IMR-90 (cell line): ENCODE data around the gene HMGCL. TPM values are rescaled to one million over a fixed set of nuclear protein-coding genes. Genes with fewer than 3 reads are reported as not detected.

Source experiments
- ATAC-seq: fragments of 200-7000 bp; cut with Tn5 transposase; 2 replicates; pipeline ENCODE4 v1.9.1; 2020; ENCODE audit warnings: low read depth, mild to moderate bottlenecking, moderate library complexity
- BruUV-seq: library from RNA; stranded (reverse); fragments of 400-500 nt; replicated peaks from 2 replicates; lab custom pipeline; 2021; lab: Mats Ljungman, UMichigan
- CTCF ChIA-PET: fragments of 300-600 bp; formaldehyde crosslinking; extraction: SDS; loops from one replicate; lab custom pipeline; 2021; ENCODE audit warnings: antibody characterized with exemption; lab: Yijun Ruan, JAX
- POLR2A ChIA-PET: fragments of 300-600 bp; sonication (Branson Sonifier 250); formaldehyde crosslinking; loops from one replicate; lab custom pipeline; 2022; ENCODE audit warnings: antibody characterized with exemption; ENCODE audit not compliant: unreplicated experiment; lab: Charles Lee
- DNase-seq: peaks from one replicate; pipeline ENCODE4 v3.0.0; 2013
- H2AFZ ChIP-seq: replicated peaks from 2 replicates; pipeline ENCODE3; 2013; ENCODE audit warnings: low read length, mild to moderate bottlenecking; ENCODE audit not compliant: poor library complexity
- H2AK5ac ChIP-seq: 2 replicates; pipeline ENCODE4 v1.6.1; 2013; ENCODE audit warnings: low read depth, low read length, inconsistent platforms
- H2AK9ac ChIP-seq: replicated peaks from 2 replicates; pipeline ENCODE3; 2013; ENCODE audit warnings: mild to moderate bottlenecking, low read depth, low read length, moderate library complexity; ENCODE audit not compliant: poor library complexity
- H2BK120ac ChIP-seq: 2 replicates; pipeline ENCODE4 v1.6.1; 2013; ENCODE audit warnings: low read depth, low read length, inconsistent platforms
- H2BK15ac ChIP-seq: 3 replicates; pipeline ENCODE4 v1.6.1; 2013; ENCODE audit warnings: low read depth, low read length, inconsistent platforms
- H2BK20ac ChIP-seq: 2 replicates; pipeline ENCODE4 v1.6.1; 2013; ENCODE audit warnings: low read depth, mild to moderate bottlenecking, inconsistent platforms, low read length, moderate library complexity
- H2BK5ac ChIP-seq: 2 replicates; pipeline ENCODE4 v1.6.1; 2013; ENCODE audit warnings: mild to moderate bottlenecking, low read depth, low read length, inconsistent platforms; ENCODE audit not compliant: poor library complexity, severe bottlenecking
- H3K14ac ChIP-seq: replicated peaks from 2 replicates; pipeline ENCODE4 v1.6.1; 2013; ENCODE audit warnings: low read depth, low read length, inconsistent platforms
- H3K18ac ChIP-seq: 2 replicates; pipeline ENCODE4 v1.6.1; 2013; ENCODE audit warnings: low read depth, low read length, control low read depth
- H3K23ac ChIP-seq: 2 replicates; pipeline ENCODE4 v1.6.1; 2013; ENCODE audit warnings: low read depth, low read length, inconsistent platforms
- H3K27ac ChIP-seq: 2 replicates; pipeline ENCODE4 v1.5.1; 2013; ENCODE audit warnings: mild to moderate bottlenecking, control low read depth, low read length; ENCODE audit not compliant: insufficient read depth
- H3K27me3 ChIP-seq: 2 replicates; pipeline ENCODE4 v1.6.1; 2013; ENCODE audit warnings: low read length; ENCODE audit not compliant: control insufficient read depth, insufficient read depth
- H3K36me3 ChIP-seq: 2 replicates; pipeline ENCODE4 v1.6.1; 2013; ENCODE audit warnings: low read length, mixed read lengths; ENCODE audit not compliant: control insufficient read depth, insufficient read depth
- H3K4ac ChIP-seq: 2 replicates; pipeline ENCODE4 v1.6.1; 2013; ENCODE audit warnings: low read depth, low read length, inconsistent platforms
- H3K4me1 ChIP-seq: 2 replicates; pipeline ENCODE4 v1.6.1; 2013; ENCODE audit warnings: low read length, mixed read lengths; ENCODE audit not compliant: control insufficient read depth, insufficient read depth
- H3K4me2 ChIP-seq: 2 replicates; pipeline ENCODE4 v1.6.1; 2013; ENCODE audit warnings: low read depth, mild to moderate bottlenecking, control low read depth, low read length, moderate library complexity
- H3K4me3 ChIP-seq: 2 replicates; pipeline ENCODE4 v1.5.1; 2013; ENCODE audit warnings: low read depth, mild to moderate bottlenecking, control low read depth, low read length, moderate library complexity; ENCODE audit not compliant: insufficient read depth
- H3K56ac ChIP-seq: 2 replicates; pipeline ENCODE4 v1.6.1; 2013; ENCODE audit warnings: low read length, inconsistent platforms; ENCODE audit not compliant: insufficient read depth; ENCODE audit errors: extremely low read depth
- H3K79me1 ChIP-seq, 2 experiments: 2 replicates each; pipeline ENCODE4 v1.6.1; 2013; ENCODE audit warnings: low read length in 2 of 2, inconsistent platforms in 1 of 2, low read depth in 1 of 2
- H3K9ac ChIP-seq: 2 replicates; pipeline ENCODE4 v1.6.1; 2013; ENCODE audit warnings: low read depth, low read length, control low read depth
- H3K9me1 ChIP-seq: 2 replicates; pipeline ENCODE4 v1.6.1; 2013; ENCODE audit warnings: low read length, inconsistent platforms; ENCODE audit not compliant: insufficient read depth
- H3K9me3 ChIP-seq: 2 replicates; pipeline ENCODE4 v1.6.1; 2013; ENCODE audit warnings: low read length; ENCODE audit not compliant: control insufficient read depth, insufficient read depth
- H4K20me1 ChIP-seq: 2 replicates; pipeline ENCODE4 v1.6.1; 2013; ENCODE audit warnings: low read length, inconsistent platforms; ENCODE audit not compliant: insufficient read depth
- H4K5ac ChIP-seq: 2 replicates; pipeline ENCODE4 v1.6.1; 2013; ENCODE audit warnings: mild to moderate bottlenecking, low read depth, low read length, control low read depth
- H4K8ac ChIP-seq, 2 experiments: 2 replicates each; pipeline ENCODE4 v1.6.1; 2013; ENCODE audit warnings: low read depth in 2 of 2, low read length in 2 of 2, control low read depth in 1 of 2, inconsistent platforms in 1 of 2
- H4K91ac ChIP-seq: 2 replicates; pipeline ENCODE4 v1.6.1; 2013; ENCODE audit warnings: low read depth, low read length, inconsistent platforms; ENCODE audit not compliant: insufficient read depth
- BHLHE40 ChIP-seq: fragments of 150-350 bp; IDR thresholded peaks from 2 replicates; pipeline ENCODE4 v1.6.1; 2016; ENCODE audit warnings: mild to moderate bottlenecking, low read depth, low read length
- CEBPB ChIP-seq: IDR thresholded peaks from 2 replicates; pipeline ENCODE4 v1.6.1; 2012; ENCODE audit warnings: low read depth, low read length, improper control_type of control experiment
- CTCF ChIP-seq: conservative IDR thresholded peaks from 2 replicates; pipeline ENCODE4 v1.5.1; 2012; ENCODE audit warnings: mild to moderate bottlenecking, low read depth, low read length, improper control_type of control experiment
- FOS ChIP-seq: fragments of 150-350 bp; IDR thresholded peaks from 2 replicates; pipeline ENCODE4 v1.6.1; 2016; ENCODE audit warnings: low read depth, low read length
- MXI1 ChIP-seq: IDR thresholded peaks from 2 replicates; pipeline ENCODE4 v1.6.1; 2012; ENCODE audit warnings: low read depth, mild to moderate bottlenecking, low read length, moderate library complexity, borderline replicate concordance
- POLR2A ChIP-seq: IDR thresholded peaks from 2 replicates; pipeline ENCODE4 v1.6.1; 2012; ENCODE audit warnings: mild to moderate bottlenecking, low read depth, low read length
- RAD21 ChIP-seq: IDR thresholded peaks from 2 replicates; pipeline ENCODE4 v1.6.1; 2012; ENCODE audit warnings: low read length, improper control_type of control experiment
- RCOR1 ChIP-seq: IDR thresholded peaks from 2 replicates; pipeline ENCODE4 v1.6.1; 2012; ENCODE audit warnings: mild to moderate bottlenecking, low read length, improper control_type of control experiment; ENCODE audit not compliant: insufficient replicate concordance
- RFX5 ChIP-seq: IDR thresholded peaks from 2 replicates; pipeline ENCODE4 v1.8.0; 2012; ENCODE audit warnings: low read depth, mild to moderate bottlenecking, low read length, moderate library complexity
- SMC3 ChIP-seq: fragments of 150-350 bp; IDR thresholded peaks from 2 replicates; pipeline ENCODE4 v1.6.1; 2016; ENCODE audit warnings: low read depth, mild to moderate bottlenecking, antibody characterized with exemption, low read length, moderate library complexity
- USF2 ChIP-seq: fragments of 150-350 bp; IDR thresholded peaks from 2 replicates; pipeline ENCODE4 v1.6.1; 2017; ENCODE audit warnings: mild to moderate bottlenecking, antibody characterized with exemption, low read length, low read depth
- WGBS, 2 experiments: methylation state at CpG; one replicate each; pipeline versions ENCODE4 v1.1.5 to v1.1.7; 2013; ENCODE audit warnings: missing lambda C conversion rate in 2 of 2; ENCODE audit not compliant: insufficient read length in 1 of 2; ENCODE audit errors: extremely low coverage in 2 of 2; 5-methylcytosine and 5-hydroxymethylcytosine counted together
- dilution Hi-C: fragments of 300-500 bp; cut with HindIII; formaldehyde crosslinking; loops from one replicate; pipeline ENCODE4 v1.14.3; 2018; ENCODE audit warnings: low sequenced_read_pairs; ENCODE audit not compliant: unreplicated experiment
- in situ Hi-C: fragments of 300-500 bp; cut with MboI; formaldehyde crosslinking; loops from 3 replicates; pipeline ENCODE4 v1.14.3; 2019; ENCODE audit warnings: low sequenced_read_pairs, inconsistent platforms, mixed read lengths
- intact Hi-C: fragments of 100-400 bp; cut with micrococcal nuclease; formaldehyde crosslinking; loops from 2 replicates; pipeline ENCODE4 v1.10.0; 2022
- polyA plus RNA-seq, 3 experiments: library from polyadenylated mRNA; depleted of rRNA; stranded (reverse); fragments of >200 nt; gene quantifications; 2 replicates each; pipeline ENCODE4 v1.2.3, GENCODE V29; 2012; ENCODE audit warnings: low replicate concordance in 1 of 3
- total RNA-seq: library from RNA; depleted of rRNA; stranded (reverse); fragments of >200 nt; gene quantifications from 2 replicates; pipeline ENCODE4 v1.2.3, GENCODE V29; 2012
- TF ChIP-seq, protein P1 (sequence below): fragments of 150-350 bp; IDR thresholded peaks from 2 replicates; pipeline ENCODE4 v1.6.1; 2016; ENCODE audit warnings: low read depth, mild to moderate bottlenecking, low read length, moderate library complexity, borderline replicate concordance

HMGCL gene
- total and polyA plus RNA-seq, 2 of the 4 experiments (the other 2 are of a cell fraction), result 30.6 to 33.5 TPM

DNA sequence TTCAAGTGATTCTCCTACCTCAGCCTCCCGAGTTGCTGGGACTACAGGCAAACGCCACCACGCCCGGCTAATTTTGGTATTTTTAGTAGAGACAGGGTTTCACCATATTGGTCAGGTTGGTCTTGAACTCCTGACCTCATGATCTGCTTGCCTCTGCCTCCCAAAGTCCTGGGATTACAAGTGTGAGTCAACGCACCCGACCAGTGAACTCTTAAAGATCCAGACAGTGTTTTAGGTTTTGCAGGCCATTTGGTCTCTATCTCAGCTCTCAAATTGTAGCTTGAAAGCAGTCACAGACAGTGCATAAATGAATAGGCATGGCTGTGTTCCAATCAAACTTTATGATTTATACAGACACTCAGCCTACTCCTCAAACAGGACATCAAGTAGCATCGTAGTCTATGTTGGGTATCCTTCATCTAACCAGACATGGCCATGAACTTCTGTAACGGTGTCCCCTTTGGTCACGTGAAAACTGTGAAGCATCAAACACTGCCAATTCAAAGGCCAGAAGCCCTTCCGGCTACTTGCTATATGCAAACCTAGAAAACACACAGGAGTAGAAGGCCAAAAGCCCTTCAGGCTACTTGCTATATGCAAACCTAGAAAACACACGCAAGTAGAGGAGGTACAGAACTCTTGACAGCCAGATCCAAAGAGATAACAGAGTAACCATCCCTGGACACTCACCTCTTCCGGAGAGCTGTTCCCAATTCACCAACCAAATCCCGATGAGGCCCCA lies 39.7 kb upstream of the HMGCL start:
- no peak overlapping the region for H3K4ac ChIP-seq
- no peak overlapping the region for H2AFZ ChIP-seq
- no peak overlapping the region for H4K5ac ChIP-seq
- H2BK5ac ChIP-seq, result no peak overlapping the region
- H2AK5ac ChIP-seq, result no peak overlapping the region
- POLR2A ChIA-PET, result interaction anchor here (0.6 kb wide), 1 partner anchor 174 kb away, joined by 3 read pairs; no protein-coding TSS in a partner anchor
- no TSS peak for BruUV-seq
- CTCF ChIA-PET, result no interaction called here
- in situ Hi-C loops, result no loop called here
- H2BK15ac ChIP-seq, result no peak overlapping the region
- no peak overlapping the region for H4K91ac ChIP-seq
- no peak overlapping the region for H3K27ac ChIP-seq
- H3K56ac ChIP-seq, result no peak overlapping the region
- no peak for TF ChIP-seq USF2
- no peak for TF ChIP-seq POLR2A
- no peak for TF ChIP-seq FOS
- no peak for TF ChIP-seq CTCF
- TF ChIP-seq, protein P1, sequence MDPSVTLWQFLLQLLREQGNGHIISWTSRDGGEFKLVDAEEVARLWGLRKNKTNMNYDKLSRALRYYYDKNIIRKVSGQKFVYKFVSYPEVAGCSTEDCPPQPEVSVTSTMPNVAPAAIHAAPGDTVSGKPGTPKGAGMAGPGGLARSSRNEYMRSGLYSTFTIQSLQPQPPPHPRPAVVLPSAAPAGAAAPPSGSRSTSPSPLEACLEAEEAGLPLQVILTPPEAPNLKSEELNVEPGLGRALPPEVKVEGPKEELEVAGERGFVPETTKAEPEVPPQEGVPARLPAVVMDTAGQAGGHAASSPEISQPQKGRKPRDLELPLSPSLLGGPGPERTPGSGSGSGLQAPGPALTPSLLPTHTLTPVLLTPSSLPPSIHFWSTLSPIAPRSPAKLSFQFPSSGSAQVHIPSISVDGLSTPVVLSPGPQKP, result no peak
- no peak for TF ChIP-seq RCOR1
- no peak for TF ChIP-seq CEBPB
- TF ChIP-seq RAD21, result no peak
- TF ChIP-seq MXI1, result no peak
- TF ChIP-seq BHLHE40, result no peak
- TF ChIP-seq SMC3, result no peak
- no peak for TF ChIP-seq RFX5
- H4K8ac ChIP-seq, result no peak overlapping the region
- H3K14ac ChIP-seq, result no peak overlapping the region
- H3K9me1 ChIP-seq, result no peaks in the 10 kb centered on the region
- intact Hi-C loops, result no loop called here
- no peaks in the 10 kb centered on the region for H3K36me3 ChIP-seq
- H3K79me1 ChIP-seq, result no peaks in the 10 kb centered on the region
- no peak overlapping the region for H2AK9ac ChIP-seq
- H3K4me3 ChIP-seq, result no peak overlapping the region
- dilution Hi-C loops, result no loop called here
- no peak overlapping the region for H2BK20ac ChIP-seq
- peaks cover 19% of the 10 kb centered on the region for H3K27me3 ChIP-seq
- H3K18ac ChIP-seq, result no peak overlapping the region
- H3K9ac ChIP-seq, result no peak overlapping the region
- 84% methylated on average over 5 of the region's 13 CpGs; no CpG with 5 or more reads in 1 of the 2 experiments for WGBS, 2 experiments
- H3K23ac ChIP-seq, result no peak overlapping the region
- no peaks in the 10 kb centered on the region for H3K4me1 ChIP-seq
- DNase-seq (no peak), ATAC-seq (no peak)
- no peak overlapping the region for H2BK120ac ChIP-seq
- H3K4me2 ChIP-seq, result no peak overlapping the region
- H3K9me3 ChIP-seq, result no peaks in the 10 kb centered on the region
- H4K20me1 ChIP-seq, result no peaks in the 10 kb centered on the region
